Cerebellar cortex (tissue), 1 donor: ENCODE data around the gene DTNA.

Experiments used
- DNase-seq: peaks from one replicate; pipeline ENCODE4 v3.0.0-alpha.2; 2015; ENCODE audit warnings: low spot score

The DTNA gene

DNA sequence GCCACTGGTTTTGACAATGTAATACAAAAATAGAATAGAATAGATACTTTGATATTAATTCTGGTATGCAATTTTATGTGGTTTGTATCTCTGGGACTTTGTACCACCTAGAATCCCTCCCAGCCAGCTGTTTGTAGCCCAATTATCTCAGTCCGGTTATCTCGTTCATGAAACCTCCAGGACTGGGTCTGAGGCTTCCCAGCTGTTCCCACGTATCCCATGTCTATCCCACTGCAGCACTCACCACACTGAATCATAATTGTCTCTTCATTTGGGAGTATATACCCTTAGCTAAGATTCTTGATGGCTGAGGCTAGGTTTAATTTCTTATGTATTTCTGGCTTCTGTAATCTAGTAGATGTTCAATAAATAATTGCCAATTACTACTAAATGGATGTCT is 226.7 kb downstream of the DTNA start:
- DNase-seq: no peak

DNA sequence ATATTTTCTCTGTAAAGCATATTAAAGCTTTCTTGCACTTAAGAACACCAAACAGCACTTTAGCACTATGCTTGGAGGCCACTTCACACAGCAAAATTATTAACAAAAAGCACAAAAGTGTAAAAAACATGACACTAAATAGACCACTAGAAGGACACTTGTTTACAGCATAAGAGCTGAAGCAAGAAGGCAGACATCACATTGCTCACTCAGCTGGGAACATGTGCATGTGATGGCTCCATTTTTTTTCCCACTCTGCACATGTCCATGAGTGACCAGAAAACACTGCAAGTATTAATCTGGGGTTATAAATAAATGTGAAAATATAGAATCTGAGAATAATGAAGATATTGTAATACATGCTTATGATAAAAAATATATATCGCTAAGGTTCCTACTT is 228.0 kb downstream of the DTNA start:
- DNase-seq: no peak
